OCI-LY3 (cell line): Measurements from ENCODE around the gene ARHGAP22.

ENCODE experiments used
- H2AFZ ChIP-seq: fragments of 200-600, 300-600 bp; shearing (Covaris generic); 2 replicates; pipeline ENCODE4 v1.6.0; 2014; ENCODE audit warnings: antibody characterized with exemption, low read depth, low read length
- H3K27ac ChIP-seq: fragments of 200-600, 300-600 bp; sonication (generic); 2 replicates; pipeline ENCODE4 v1.5.1; 2014; ENCODE audit warnings: mild to moderate bottlenecking, low read length, moderate library complexity, mixed read lengths
- H3K27me3 ChIP-seq: fragments of 200-600, 300-600 bp; sonication (generic); 2 replicates; pipeline ENCODE4 v1.6.1; 2014; ENCODE audit warnings: low read depth, low read length, mixed read lengths
- H3K36me3 ChIP-seq: fragments of 200-600, 300-600 bp; sonication (generic); replicated peaks from 2 replicates; pipeline ENCODE3; 2014; ENCODE audit warnings: low read depth, low read length, mixed read lengths
- H3K4me1 ChIP-seq: fragments of 300-600, 200-600 bp; sonication (generic); 2 replicates; pipeline ENCODE4 v1.6.1; 2014; ENCODE audit warnings: low read length, mixed read lengths
- H3K4me2 ChIP-seq: fragments of 200-600, 300-600 bp; sonication (generic); 2 replicates; pipeline ENCODE4 v1.6.1; 2014; ENCODE audit warnings: low read length, mixed read lengths
- H3K4me3 ChIP-seq: fragments of 300-600, 200-600 bp; sonication (generic); 2 replicates; pipeline ENCODE4 v1.5.1; 2014; ENCODE audit warnings: antibody characterized with exemption, mild to moderate bottlenecking, low read length, moderate library complexity
- H3K79me2 ChIP-seq: fragments of 300-600, 200-600 bp; shearing (Covaris generic); 2 replicates; pipeline ENCODE4 v1.6.1; 2014; ENCODE audit warnings: mild to moderate bottlenecking, low read length, mixed read lengths
- H3K9ac ChIP-seq: fragments of 300-600, 200-600 bp; shearing (Covaris generic); 2 replicates; pipeline ENCODE4 v1.6.0; 2014; ENCODE audit warnings: mild to moderate bottlenecking, low read length, moderate library complexity
- H3K9me3 ChIP-seq: fragments of 200-600, 300-600 bp; shearing (Covaris generic); 2 replicates; pipeline ENCODE4 v1.6.1; 2014; ENCODE audit warnings: low read length, mixed read lengths; ENCODE audit not compliant: insufficient read depth
- H4K20me1 ChIP-seq: fragments of 200-600, 300-600 bp; sonication (generic); 2 replicates; pipeline ENCODE4 v1.6.1; 2016; ENCODE audit warnings: low read length, mixed read lengths; ENCODE audit not compliant: insufficient read depth
- EZH2phosphoT487 ChIP-seq: fragments of 200-600 bp; shearing (Covaris generic); IDR thresholded peaks from 2 replicates; pipeline ENCODE4 v1.6.1; 2018; ENCODE audit warnings: antibody characterized with exemption, mixed run types, low read depth
- TF ChIP-seq, protein P1 (sequence below): fragments of 200-600, 300-600 bp; sonication (generic); IDR thresholded peaks from 2 replicates; pipeline ENCODE4 v1.5.1; 2014; ENCODE audit warnings: antibody characterized with exemption, low read length, low read depth

The ARHGAP22 gene

GRCh38 chr10:48449501-48450232 lies 155.2 kb downstream of the ARHGAP22 start:
- TF ChIP-seq EZH2phosphoT487, result no peak
- TF ChIP-seq, protein P1, sequence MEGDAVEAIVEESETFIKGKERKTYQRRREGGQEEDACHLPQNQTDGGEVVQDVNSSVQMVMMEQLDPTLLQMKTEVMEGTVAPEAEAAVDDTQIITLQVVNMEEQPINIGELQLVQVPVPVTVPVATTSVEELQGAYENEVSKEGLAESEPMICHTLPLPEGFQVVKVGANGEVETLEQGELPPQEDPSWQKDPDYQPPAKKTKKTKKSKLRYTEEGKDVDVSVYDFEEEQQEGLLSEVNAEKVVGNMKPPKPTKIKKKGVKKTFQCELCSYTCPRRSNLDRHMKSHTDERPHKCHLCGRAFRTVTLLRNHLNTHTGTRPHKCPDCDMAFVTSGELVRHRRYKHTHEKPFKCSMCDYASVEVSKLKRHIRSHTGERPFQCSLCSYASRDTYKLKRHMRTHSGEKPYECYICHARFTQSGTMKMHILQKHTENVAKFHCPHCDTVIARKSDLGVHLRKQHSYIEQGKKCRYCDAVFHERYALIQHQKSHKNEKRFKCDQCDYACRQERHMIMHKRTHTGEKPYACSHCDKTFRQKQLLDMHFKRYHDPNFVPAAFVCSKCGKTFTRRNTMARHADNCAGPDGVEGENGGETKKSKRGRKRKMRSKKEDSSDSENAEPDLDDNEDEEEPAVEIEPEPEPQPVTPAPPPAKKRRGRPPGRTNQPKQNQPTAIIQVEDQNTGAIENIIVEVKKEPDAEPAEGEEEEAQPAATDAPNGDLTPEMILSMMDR, result no peak
- Histone ChIP-seq H4K20me1 (no peaks in the 10 kb centered on the region), H3K4me3 (no peak overlapping the region), H3K9ac (no peak overlapping the region), H3K4me2 (no peak overlapping the region), H3K27ac (no peak overlapping the region), H3K9me3 (no peaks in the 10 kb centered on the region), H3K27me3 (no peaks in the 10 kb centered on the region), H3K36me3 (no peaks in the 10 kb centered on the region), H3K4me1 (no peaks in the 10 kb centered on the region), H3K79me2 (no peaks in the 10 kb centered on the region), H2AFZ (no peak overlapping the region)

- no peak overlapping the region for H3K4me3 ChIP-seq
- no peaks in the 10 kb centered on the region for H3K36me3 ChIP-seq
- H3K27ac ChIP-seq, result no peak overlapping the region
These were observed 156.1 kb downstream of the ARHGAP22 start for GRCh38 chr10:48448796-48449195.

GRCh38 chr10:48447356-48448215 lies 157.3 kb downstream of the ARHGAP22 start:
- Histone ChIP-seq H3K27ac (no peak overlapping the region), H4K20me1 (no peaks in the 10 kb centered on the region), H3K4me2 (no peak overlapping the region), H3K9ac (no peak overlapping the region), H3K36me3 (no peaks in the 10 kb centered on the region), H3K27me3 (no peaks in the 10 kb centered on the region), H3K4me1 (no peaks in the 10 kb centered on the region), H3K9me3 (no peaks in the 10 kb centered on the region), H3K79me2 (no peaks in the 10 kb centered on the region), H3K4me3 (no peak overlapping the region), H2AFZ (no peak overlapping the region)
- TF ChIP-seq, protein P1, result no peak
- TF ChIP-seq EZH2phosphoT487, result no peak

More at GRCh38 chr10:48448796-48449195, 156.1 kb downstream of the ARHGAP22 start:
- H3K4me1 ChIP-seq, result no peaks in the 10 kb centered on the region
- no peaks in the 10 kb centered on the region for H3K9me3 ChIP-seq
- H3K79me2 ChIP-seq, result no peaks in the 10 kb centered on the region
- H3K27me3 ChIP-seq, result no peaks in the 10 kb centered on the region
- no peaks in the 10 kb centered on the region for H4K20me1 ChIP-seq
- no peak overlapping the region for H3K9ac ChIP-seq
- no peak overlapping the region for H3K4me2 ChIP-seq
- no peak for TF ChIP-seq EZH2phosphoT487
- TF ChIP-seq, protein P1, result no peak
- H2AFZ ChIP-seq, result no peak overlapping the region

- H4K20me1 ChIP-seq, result no peaks in the 10 kb centered on the region
- TF ChIP-seq, protein P1, result no peak
- no peak for TF ChIP-seq EZH2phosphoT487
- no peaks in the 10 kb centered on the region for H3K27me3 ChIP-seq
- no peaks in the 10 kb centered on the region for H3K4me1 ChIP-seq
- H2AFZ ChIP-seq, result no peak overlapping the region
- H3K27ac ChIP-seq, result no peak overlapping the region
- no peaks in the 10 kb centered on the region for H3K9me3 ChIP-seq
- no peaks in the 10 kb centered on the region for H3K79me2 ChIP-seq
- no peak overlapping the region for H3K4me3 ChIP-seq
- no peak overlapping the region for H3K4me2 ChIP-seq
- no peak overlapping the region for H3K9ac ChIP-seq
- no peaks in the 10 kb centered on the region for H3K36me3 ChIP-seq
These were observed 158.1 kb downstream of the ARHGAP22 start for GRCh38 chr10:48446785-48447184.
